Inflammatory macrophage (primary cell): Measurements from ENCODE around the gene BICD1.

Source experiments
- DNase-seq, 2 donors: peaks; one replicate each; pipeline ENCODE4 v3.0.0-alpha.2; 2020 to 2022

The BICD1 gene

DNA sequence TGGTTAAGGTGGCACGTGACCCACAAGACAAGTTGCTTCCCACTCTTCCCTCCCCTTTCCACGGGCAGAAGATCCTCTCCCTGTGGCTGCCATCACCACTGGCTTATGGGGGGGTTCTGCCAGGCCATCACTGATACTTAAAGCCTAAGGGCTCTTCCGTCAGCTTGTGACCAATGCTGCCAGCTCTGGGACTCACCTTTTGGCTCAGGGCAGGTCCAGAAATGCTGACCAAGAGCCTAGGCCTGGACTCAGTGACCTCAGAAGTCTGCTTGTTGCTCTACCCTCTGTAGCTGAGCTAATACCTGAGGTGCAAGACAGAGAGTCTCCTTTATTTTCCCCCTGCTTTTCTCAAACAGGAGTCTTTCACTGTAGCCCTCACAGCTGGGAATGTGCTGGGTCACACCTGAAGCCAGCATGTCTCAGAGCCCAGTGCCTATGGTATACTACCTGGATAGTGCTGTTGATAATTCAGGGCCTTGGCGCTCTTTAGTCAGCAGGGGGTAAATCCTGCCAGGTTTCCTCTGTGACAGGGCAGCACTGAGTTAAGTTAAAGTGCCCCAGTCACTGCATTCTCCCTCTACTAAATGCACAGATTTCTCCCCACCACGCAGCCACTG, 312.4 kb downstream of the BICD1 start:
- DNase-seq = no peak

GRCh38 chr12:32419520-32419960, 312.9 kb downstream of the BICD1 start:
- peak; percentile 54 to 81 for DNase-seq

- DNase-seq = peak; percentile 48 to 77
Observed at GRCh38 chr12:32420356-32420755, 313.7 kb downstream of the BICD1 start.

GRCh38 chr12:32423559-32423958, 316.9 kb downstream of the BICD1 start:
- peak; percentile 68 to 83 for DNase-seq

- DNase-seq = no peak
Observed at GRCh38 chr12:32431025-32431424, 324.4 kb downstream of the BICD1 start.
